ENCODE measurements around the gene CNTNAP2. TPM values are rescaled to one million over a fixed set of nuclear protein-coding genes. Genes with fewer than 3 reads are reported as not detected.

Gene CNTNAP2
- total RNA-seq, 1 donor from 2014 or later: 4.2 TPM

DNA sequence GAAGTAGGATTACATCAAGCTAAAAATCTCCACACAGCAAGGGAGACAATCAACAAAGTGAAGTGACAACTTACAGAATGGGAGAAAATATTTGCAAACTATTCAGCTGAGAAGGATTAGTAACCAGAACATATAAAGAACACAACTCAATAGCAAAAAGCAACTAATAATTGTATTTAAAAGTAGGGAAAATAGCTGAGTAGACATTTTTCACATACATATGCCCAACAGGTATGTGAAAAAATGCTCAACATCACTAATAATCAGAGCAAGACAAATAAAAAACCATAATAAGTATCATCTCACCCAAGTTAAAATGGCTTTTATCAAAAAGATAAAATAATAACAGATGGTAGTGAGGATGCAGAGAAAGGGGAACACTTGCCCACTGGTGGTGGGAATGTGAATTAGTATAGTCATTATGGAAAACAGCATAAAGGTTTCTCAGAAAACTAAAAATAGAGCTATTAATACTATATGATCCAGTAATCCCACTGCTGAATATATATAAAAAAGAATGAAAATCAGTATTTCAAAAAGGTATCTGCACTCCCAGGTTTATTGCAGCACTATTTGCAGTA, 1689.5 kb downstream of the CNTNAP2 start:
- H3K4me1 Mint-ChIP-seq: peaks cover 24% of the 10 kb centered on the region
- no peak for DNase-seq (ENCODE audit: low spot score in 2 of 2, unreplicated experiment in 2 of 2)
- no peaks in the 10 kb centered on the region for H3K27me3 Mint-ChIP-seq (ENCODE audit: low read depth)
- H3K4me3 Mint-ChIP-seq: no peak overlapping the region
- no peak overlapping the region for H3K27ac Mint-ChIP-seq
- TF ChIP-seq, protein P1, sequence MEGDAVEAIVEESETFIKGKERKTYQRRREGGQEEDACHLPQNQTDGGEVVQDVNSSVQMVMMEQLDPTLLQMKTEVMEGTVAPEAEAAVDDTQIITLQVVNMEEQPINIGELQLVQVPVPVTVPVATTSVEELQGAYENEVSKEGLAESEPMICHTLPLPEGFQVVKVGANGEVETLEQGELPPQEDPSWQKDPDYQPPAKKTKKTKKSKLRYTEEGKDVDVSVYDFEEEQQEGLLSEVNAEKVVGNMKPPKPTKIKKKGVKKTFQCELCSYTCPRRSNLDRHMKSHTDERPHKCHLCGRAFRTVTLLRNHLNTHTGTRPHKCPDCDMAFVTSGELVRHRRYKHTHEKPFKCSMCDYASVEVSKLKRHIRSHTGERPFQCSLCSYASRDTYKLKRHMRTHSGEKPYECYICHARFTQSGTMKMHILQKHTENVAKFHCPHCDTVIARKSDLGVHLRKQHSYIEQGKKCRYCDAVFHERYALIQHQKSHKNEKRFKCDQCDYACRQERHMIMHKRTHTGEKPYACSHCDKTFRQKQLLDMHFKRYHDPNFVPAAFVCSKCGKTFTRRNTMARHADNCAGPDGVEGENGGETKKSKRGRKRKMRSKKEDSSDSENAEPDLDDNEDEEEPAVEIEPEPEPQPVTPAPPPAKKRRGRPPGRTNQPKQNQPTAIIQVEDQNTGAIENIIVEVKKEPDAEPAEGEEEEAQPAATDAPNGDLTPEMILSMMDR (IDR thresholded peaks at IDR 0.05; ENCODE audit: unreplicated experiment): peak; percentile 24
- peaks cover 16% of the 10 kb centered on the region for H3K9me3 Mint-ChIP-seq
- peaks cover 2% of the 10 kb centered on the region for H3K36me3 Mint-ChIP-seq

DNA sequence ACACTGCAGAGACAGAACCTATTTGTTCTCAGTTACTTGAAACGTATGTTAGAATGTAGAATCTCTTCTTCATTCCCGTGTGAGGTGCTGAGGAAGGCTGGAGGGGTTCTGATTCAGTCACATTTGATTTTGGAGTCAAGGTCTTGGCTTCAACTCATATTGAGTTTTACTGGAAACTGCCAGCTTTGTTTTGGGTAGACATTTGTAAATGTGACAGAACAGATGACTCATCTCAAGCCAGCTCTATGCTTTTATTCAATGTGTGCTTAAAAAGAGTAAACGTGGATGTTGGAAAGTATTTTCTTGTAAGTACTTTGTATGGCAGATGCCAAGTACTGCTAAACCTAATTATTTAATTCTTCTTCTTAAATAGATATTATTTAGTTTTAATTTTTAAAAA, 1693.2 kb downstream of the CNTNAP2 start:
- Mint-ChIP-seq H3K27me3 (ENCODE audit: low read depth) (no peaks in the 10 kb centered on the region), H3K4me1 (peaks cover 10% of the 10 kb centered on the region), H3K4me3 (no peak overlapping the region), H3K9me3 (peaks cover 13% of the 10 kb centered on the region), H3K27ac (no peak overlapping the region), H3K36me3 (peaks cover 2% of the 10 kb centered on the region)
- TF ChIP-seq, protein P1 (IDR thresholded peaks at IDR 0.05; ENCODE audit: unreplicated experiment): no peak
- DNase-seq (ENCODE audit: low spot score in 2 of 2, unreplicated experiment in 2 of 2): no peak

DNA sequence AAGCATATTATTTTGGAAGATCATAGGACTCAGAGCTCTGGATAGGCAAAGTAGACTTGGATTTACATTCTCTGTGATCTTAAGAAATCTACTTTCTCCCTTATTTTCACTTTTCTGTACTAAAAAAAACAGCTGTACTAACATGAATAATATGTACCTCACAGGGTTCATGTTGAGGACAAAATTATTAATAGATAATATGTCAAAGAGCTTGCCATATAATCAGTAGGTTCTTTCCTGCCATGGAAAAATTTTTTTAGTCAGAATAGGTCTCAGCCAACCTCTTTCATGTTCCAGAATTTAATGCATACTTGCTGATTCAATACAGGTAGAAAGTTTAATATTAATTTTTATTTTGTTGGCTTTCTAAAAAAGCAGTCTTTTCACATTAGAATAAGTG, 1693.7 kb downstream of the CNTNAP2 start:
- Mint-ChIP-seq H3K4me3 (no peak overlapping the region), H3K4me1 (peaks cover 10% of the 10 kb centered on the region), H3K9me3 (peaks cover 13% of the 10 kb centered on the region), H3K27me3 (ENCODE audit: low read depth) (no peaks in the 10 kb centered on the region), H3K36me3 (peaks cover 2% of the 10 kb centered on the region), H3K27ac (no peak overlapping the region)
- DNase-seq (ENCODE audit: low spot score in 2 of 2, unreplicated experiment in 2 of 2): no peak
- TF ChIP-seq, protein P1 (IDR thresholded peaks at IDR 0.05; ENCODE audit: unreplicated experiment): no peak

DNA sequence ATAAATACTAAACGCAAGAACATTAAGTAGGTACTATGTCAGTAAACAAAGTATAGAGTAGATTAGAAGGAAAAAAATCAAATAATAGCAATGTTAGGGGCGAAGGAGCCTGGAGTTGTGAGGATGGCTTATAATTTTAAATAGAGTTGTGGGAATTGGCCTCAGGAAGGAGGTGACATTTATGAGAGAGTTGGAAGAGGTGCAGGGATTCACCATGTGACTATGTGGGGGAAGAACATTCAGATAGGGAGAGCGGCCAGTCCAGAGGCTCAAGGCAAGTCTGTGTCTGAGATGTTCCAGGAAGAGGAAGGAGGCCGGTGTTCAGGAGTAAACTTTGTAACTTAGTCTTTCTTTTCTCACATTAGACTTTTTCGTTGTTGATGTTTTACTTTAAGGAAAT, 1695.3 kb downstream of the CNTNAP2 start:
- no peak for DNase-seq (ENCODE audit: low spot score in 2 of 2, unreplicated experiment in 2 of 2)
- H3K27ac Mint-ChIP-seq: no peak overlapping the region
- no peaks in the 10 kb centered on the region for H3K27me3 Mint-ChIP-seq (ENCODE audit: low read depth)
- TF ChIP-seq, protein P1 (IDR thresholded peaks at IDR 0.05; ENCODE audit: unreplicated experiment): no peak
- no peaks in the 10 kb centered on the region for H3K9me3 Mint-ChIP-seq
- H3K4me1 Mint-ChIP-seq: peaks cover 10% of the 10 kb centered on the region
- no peaks in the 10 kb centered on the region for H3K36me3 Mint-ChIP-seq
- H3K4me3 Mint-ChIP-seq: no peak overlapping the region

DNA sequence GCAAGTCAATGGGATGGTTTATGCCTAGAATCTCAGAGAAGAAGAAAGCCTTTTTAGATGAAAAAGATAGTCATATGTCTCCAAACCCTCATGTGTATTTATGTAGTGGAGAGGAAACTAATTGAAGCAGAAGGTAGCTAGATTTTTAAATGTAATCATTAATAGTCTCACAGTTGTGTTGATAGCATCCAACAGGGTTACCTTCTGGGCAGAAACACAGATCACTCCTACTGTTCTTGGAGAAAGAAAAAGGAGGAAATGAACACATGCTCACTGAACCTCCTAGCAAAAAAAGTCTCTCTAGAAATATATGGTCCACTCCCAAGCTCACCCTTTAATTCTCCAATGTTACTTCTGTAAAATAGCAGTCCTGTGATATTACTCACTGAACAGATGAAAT, 1696.7 kb downstream of the CNTNAP2 start:
- H3K4me1 Mint-ChIP-seq: peaks cover 8% of the 10 kb centered on the region
- H3K27me3 Mint-ChIP-seq (ENCODE audit: low read depth): no peaks in the 10 kb centered on the region
- no peak overlapping the region for H3K27ac Mint-ChIP-seq
- DNase-seq (ENCODE audit: low spot score in 2 of 2, unreplicated experiment in 2 of 2): no peak
- H3K36me3 Mint-ChIP-seq: no peaks in the 10 kb centered on the region
- no peaks in the 10 kb centered on the region for H3K9me3 Mint-ChIP-seq
- H3K4me3 Mint-ChIP-seq: no peak overlapping the region
- TF ChIP-seq, protein P1 (IDR thresholded peaks at IDR 0.05; ENCODE audit: unreplicated experiment): no peak

DNA sequence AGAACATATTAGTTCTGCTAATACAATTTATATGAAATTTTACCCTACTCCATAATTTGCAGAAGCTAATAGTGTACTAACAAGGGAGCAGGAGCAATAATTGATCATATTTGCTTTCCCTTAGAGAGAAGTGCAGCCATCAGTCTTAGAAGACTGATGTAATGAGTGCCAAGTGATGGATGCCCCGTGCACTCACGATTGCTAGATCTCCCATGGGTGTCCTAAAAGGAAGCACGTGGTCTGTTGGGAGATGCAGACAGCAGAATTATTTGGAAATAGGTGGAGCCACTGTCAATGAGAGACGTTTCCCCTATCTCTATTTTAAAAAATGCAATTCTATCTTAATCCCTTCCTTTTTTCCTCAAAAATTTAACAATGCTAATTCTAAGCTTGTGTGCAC, 1701.7 kb downstream of the CNTNAP2 start:
- TF ChIP-seq, protein P1 (IDR thresholded peaks at IDR 0.05; ENCODE audit: unreplicated experiment): no peak
- H3K9me3 Mint-ChIP-seq: peaks cover 9% of the 10 kb centered on the region
- no peaks in the 10 kb centered on the region for H3K36me3 Mint-ChIP-seq
- peaks cover 8% of the 10 kb centered on the region for H3K4me1 Mint-ChIP-seq
- peaks cover 1% of the 10 kb centered on the region for H3K27me3 Mint-ChIP-seq (ENCODE audit: low read depth)
- no peak for DNase-seq (ENCODE audit: low spot score in 2 of 2, unreplicated experiment in 2 of 2)
- no peak overlapping the region for H3K27ac Mint-ChIP-seq
- H3K4me3 Mint-ChIP-seq: no peak overlapping the region
